HepG2 (cell line): ENCODE measurements around the gene KISS1R. TPM values are rescaled to one million over a fixed set of nuclear protein-coding genes. Genes with fewer than 3 reads are reported as not detected.

ENCODE experiments used
- MXD4 ChIP-seq: IDR thresholded peaks from 2 replicates; pipeline ENCODE4 v1.6.1; 2016; ENCODE audit warnings: mild to moderate bottlenecking, missing biosample characterization, missing genetic modification reagents
- PAWR ChIP-seq: sonication (generic); formaldehyde crosslinking; IDR thresholded peaks from 2 replicates; pipeline ENCODE4 v1.4.0; 2020; ENCODE audit warnings: missing genetic modification reagents, mild to moderate bottlenecking, borderline replicate concordance
- SIN3A ChIP-seq: IDR thresholded peaks from 2 replicates; pipeline ENCODE4 v1.6.1; 2011; ENCODE audit warnings: low read depth, mild to moderate bottlenecking, control low read depth, low read length, borderline replicate concordance
- SRSF1 ChIP-seq: fragments of 200-400 bp; formaldehyde crosslinking; optimal IDR thresholded peaks from 2 replicates; pipeline ENCODE3; 2017; ENCODE audit warnings: mild to moderate bottlenecking, low read depth, low read length, moderate library complexity
- SSRP1 ChIP-seq: IDR thresholded peaks from 2 replicates; pipeline ENCODE4 v1.6.1; 2016; ENCODE audit warnings: control low read depth
- ZNF737 ChIP-seq: sonication (generic); formaldehyde crosslinking; IDR thresholded peaks from 2 replicates; pipeline ENCODE4 v1.5.0; 2020; ENCODE audit warnings: missing genetic modification reagents, mild to moderate bottlenecking, borderline replicate concordance
- ZNF768 ChIP-seq: sonication (generic); formaldehyde crosslinking; IDR thresholded peaks from 2 replicates; pipeline ENCODE4 v1.4.0; 2020; ENCODE audit warnings: missing genetic modification reagents
- ZNF850 ChIP-seq: sonication (generic); formaldehyde crosslinking; conservative IDR thresholded peaks from 2 replicates; pipeline ENCODE4 v1.9.0; 2021; ENCODE audit warnings: mild to moderate bottlenecking, missing genetic modification reagents
- polyA plus RNA-seq, 8 experiments: library from polyadenylated mRNA; depleted of rRNA in 3 of 8; stranded (reverse) in 7 of 8; unstranded in 1 of 8; fragments of >200 nt; fragmentation: Illumina TruSeq in 4 of 8; extraction: Trizol in 4 of 8; gene quantifications; 2 replicates each; pipeline versions ENCODE4 v1.2.1 to v1.2.3, GENCODE V29; 2011 to 2016; ENCODE audit warnings: low read depth in 4 of 8, missing spikeins in 1 of 8, mixed read lengths in 1 of 8; ENCODE audit not compliant: insufficient read depth in 1 of 8
- total RNA-seq, 5 experiments: library from RNA; depleted of rRNA; stranded (reverse); fragments of >200 nt; fragmentation: Illumina TruSeq; extraction: Trizol; gene quantifications; 2 replicates each; pipeline ENCODE4 v1.2.3, GENCODE V29; 2016; ENCODE audit warnings: low read depth in 1 of 5
- TF ChIP-seq, protein P1 (sequence below): sonication (generic); formaldehyde crosslinking; IDR thresholded peaks from 2 replicates; pipeline ENCODE4 v1.4.0; 2020; ENCODE audit warnings: missing genetic modification reagents, mild to moderate bottlenecking, borderline replicate concordance
- TF ChIP-seq, protein P2 (sequence below): sonication (generic); formaldehyde crosslinking; conservative IDR thresholded peaks from 2 replicates; pipeline ENCODE4 v1.8.0; 2022; ENCODE audit warnings: mild to moderate bottlenecking, moderate library complexity, missing genetic modification reagents
- TF ChIP-seq, protein P3 (sequence below): sonication (generic); formaldehyde crosslinking; IDR thresholded peaks from 2 replicates; pipeline ENCODE4 v1.4.0; 2020; ENCODE audit warnings: missing genetic modification reagents
- TF ChIP-seq, protein P4 (sequence below): sonication (generic); formaldehyde crosslinking; IDR thresholded peaks from 2 replicates; pipeline ENCODE4 v1.4.0; 2020; ENCODE audit warnings: mild to moderate bottlenecking, missing genetic modification reagents
- TF ChIP-seq, protein P5 (sequence below), 2 experiments: sonication (generic) in 1 of 2; formaldehyde crosslinking in 1 of 2; IDR thresholded peaks; 2 replicates each; pipeline versions ENCODE4 v1.6.1 to v1.9.0; 2014 to 2022; ENCODE audit warnings: antibody characterized with exemption in 1 of 2, borderline replicate concordance in 1 of 2, inconsistent platforms in 1 of 2, low read depth in 1 of 2, missing genetic modification reagents in 1 of 2

KISS1R gene
- total and polyA plus RNA-seq, 2 of the 13 experiments (the other 11 are each of a cell fraction or from before 2014, with no cell fraction given), result 1.1 to 10.2 TPM

DNA sequence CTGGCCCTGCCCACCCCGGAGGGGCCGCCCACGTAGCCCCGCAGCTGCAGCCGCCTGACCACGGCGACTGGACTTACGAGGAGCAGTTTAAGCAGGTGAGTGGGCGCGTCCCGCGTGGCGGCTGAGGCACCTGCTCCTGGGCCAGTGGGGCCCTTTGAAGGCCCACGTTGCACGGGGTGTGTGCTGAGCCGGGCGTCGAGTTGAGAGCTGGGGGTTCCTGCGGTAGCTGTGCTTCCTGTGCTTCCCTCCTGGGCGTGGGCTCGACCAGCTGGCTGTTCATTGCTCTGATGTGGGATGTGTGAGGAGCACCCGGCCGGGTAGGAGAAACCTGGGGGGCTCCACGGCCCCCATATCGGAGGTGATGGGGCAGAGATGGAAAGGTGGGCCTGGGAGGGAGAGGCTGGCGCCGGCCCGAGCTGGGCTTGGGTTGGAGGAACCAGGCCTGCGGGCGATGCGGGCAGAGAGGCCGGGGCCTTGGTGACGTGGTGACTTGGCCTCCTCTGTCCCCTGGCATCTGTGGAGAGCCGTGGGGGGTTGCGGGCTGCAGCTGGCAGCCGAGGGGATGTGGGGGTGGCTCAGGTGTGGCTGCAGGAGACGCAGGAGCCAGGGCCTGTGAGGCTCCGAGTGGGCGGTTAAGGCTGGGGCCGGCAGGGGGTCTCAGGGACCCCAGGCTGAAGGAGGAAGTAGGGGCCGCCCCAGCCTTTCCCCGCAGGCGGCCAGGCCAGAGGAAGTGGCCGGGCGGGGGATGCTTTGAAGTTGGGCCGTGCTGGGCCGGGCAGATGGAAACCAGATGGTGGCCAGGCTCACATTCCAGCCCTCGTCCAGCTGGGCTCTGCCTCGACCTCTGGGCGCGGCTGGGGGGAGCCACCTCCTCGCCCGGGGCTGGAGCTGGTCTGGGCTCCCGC lies 15.8 kb downstream of the KISS1R start (continued):
- TF ChIP-seq, protein P1, sequence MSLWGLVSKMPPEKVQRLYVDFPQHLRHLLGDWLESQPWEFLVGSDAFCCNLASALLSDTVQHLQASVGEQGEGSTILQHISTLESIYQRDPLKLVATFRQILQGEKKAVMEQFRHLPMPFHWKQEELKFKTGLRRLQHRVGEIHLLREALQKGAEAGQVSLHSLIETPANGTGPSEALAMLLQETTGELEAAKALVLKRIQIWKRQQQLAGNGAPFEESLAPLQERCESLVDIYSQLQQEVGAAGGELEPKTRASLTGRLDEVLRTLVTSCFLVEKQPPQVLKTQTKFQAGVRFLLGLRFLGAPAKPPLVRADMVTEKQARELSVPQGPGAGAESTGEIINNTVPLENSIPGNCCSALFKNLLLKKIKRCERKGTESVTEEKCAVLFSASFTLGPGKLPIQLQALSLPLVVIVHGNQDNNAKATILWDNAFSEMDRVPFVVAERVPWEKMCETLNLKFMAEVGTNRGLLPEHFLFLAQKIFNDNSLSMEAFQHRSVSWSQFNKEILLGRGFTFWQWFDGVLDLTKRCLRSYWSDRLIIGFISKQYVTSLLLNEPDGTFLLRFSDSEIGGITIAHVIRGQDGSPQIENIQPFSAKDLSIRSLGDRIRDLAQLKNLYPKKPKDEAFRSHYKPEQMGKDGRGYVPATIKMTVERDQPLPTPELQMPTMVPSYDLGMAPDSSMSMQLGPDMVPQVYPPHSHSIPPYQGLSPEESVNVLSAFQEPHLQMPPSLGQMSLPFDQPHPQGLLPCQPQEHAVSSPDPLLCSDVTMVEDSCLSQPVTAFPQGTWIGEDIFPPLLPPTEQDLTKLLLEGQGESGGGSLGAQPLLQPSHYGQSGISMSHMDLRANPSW, result no peak
- TF ChIP-seq ZNF768 (no peak), SSRP1 (CRISPR knock-in tag) (no peak), SIN3A (no peak), PAWR (CRISPR knock-in tag) (no peak), ZNF850 (CRISPR knock-in tag) (no peak), MXD4 (CRISPR knock-in tag) (no peak), ZNF737 (CRISPR knock-in tag) (no peak), SRSF1 (no peak)
- TF ChIP-seq, protein P2, sequence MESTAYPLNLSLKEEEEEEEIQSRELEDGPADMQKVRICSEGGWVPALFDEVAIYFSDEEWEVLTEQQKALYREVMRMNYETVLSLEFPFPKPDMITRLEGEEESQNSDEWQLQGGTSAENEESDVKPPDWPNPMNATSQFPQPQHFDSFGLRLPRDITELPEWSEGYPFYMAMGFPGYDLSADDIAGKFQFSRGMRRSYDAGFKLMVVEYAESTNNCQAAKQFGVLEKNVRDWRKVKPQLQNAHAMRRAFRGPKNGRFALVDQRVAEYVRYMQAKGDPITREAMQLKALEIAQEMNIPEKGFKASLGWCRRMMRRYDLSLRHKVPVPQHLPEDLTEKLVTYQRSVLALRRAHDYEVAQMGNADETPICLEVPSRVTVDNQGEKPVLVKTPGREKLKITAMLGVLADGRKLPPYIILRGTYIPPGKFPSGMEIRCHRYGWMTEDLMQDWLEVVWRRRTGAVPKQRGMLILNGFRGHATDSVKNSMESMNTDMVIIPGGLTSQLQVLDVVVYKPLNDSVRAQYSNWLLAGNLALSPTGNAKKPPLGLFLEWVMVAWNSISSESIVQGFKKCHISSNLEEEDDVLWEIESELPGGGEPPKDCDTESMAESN, result no peak
- TF ChIP-seq, protein P3, sequence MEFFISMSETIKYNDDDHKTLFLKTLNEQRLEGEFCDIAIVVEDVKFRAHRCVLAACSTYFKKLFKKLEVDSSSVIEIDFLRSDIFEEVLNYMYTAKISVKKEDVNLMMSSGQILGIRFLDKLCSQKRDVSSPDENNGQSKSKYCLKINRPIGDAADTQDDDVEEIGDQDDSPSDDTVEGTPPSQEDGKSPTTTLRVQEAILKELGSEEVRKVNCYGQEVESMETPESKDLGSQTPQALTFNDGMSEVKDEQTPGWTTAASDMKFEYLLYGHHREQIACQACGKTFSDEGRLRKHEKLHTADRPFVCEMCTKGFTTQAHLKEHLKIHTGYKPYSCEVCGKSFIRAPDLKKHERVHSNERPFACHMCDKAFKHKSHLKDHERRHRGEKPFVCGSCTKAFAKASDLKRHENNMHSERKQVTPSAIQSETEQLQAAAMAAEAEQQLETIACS (CRISPR knock-in tag), result no peak
- TF ChIP-seq, protein P4, sequence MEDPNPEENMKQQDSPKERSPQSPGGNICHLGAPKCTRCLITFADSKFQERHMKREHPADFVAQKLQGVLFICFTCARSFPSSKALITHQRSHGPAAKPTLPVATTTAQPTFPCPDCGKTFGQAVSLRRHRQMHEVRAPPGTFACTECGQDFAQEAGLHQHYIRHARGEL (CRISPR knock-in tag), result no peak
- TF ChIP-seq, protein P5, sequence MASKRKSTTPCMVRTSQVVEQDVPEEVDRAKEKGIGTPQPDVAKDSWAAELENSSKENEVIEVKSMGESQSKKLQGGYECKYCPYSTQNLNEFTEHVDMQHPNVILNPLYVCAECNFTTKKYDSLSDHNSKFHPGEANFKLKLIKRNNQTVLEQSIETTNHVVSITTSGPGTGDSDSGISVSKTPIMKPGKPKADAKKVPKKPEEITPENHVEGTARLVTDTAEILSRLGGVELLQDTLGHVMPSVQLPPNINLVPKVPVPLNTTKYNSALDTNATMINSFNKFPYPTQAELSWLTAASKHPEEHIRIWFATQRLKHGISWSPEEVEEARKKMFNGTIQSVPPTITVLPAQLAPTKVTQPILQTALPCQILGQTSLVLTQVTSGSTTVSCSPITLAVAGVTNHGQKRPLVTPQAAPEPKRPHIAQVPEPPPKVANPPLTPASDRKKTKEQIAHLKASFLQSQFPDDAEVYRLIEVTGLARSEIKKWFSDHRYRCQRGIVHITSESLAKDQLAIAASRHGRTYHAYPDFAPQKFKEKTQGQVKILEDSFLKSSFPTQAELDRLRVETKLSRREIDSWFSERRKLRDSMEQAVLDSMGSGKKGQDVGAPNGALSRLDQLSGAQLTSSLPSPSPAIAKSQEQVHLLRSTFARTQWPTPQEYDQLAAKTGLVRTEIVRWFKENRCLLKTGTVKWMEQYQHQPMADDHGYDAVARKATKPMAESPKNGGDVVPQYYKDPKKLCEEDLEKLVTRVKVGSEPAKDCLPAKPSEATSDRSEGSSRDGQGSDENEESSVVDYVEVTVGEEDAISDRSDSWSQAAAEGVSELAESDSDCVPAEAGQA (IDR thresholded peaks at IDR 0.05; ENCODE audit: low read depth), result no peak
- TF ChIP-seq, protein P5 (CRISPR knock-in tag; IDR thresholded peaks at IDR 0.05; ENCODE audit: borderline replicate concordance), result no peak
